GM18499 (cell line): Measurements from ENCODE around the gene SPATA46.
"Not testable (repeated sequence)": the region's sequence is repeated elsewhere in the genome, so short reads cannot be mapped to it uniquely, and the experiment has no call there.

Experiments
- ATAC-seq: cut with Tn5 transposase; IDR thresholded peaks from one replicate; pipeline ENCODE4 v1.9.1; 2021; ENCODE audit warnings: moderate number of reproducible peaks; ENCODE audit not compliant: insufficient read depth, unreplicated experiment

The SPATA46 gene, protein sequence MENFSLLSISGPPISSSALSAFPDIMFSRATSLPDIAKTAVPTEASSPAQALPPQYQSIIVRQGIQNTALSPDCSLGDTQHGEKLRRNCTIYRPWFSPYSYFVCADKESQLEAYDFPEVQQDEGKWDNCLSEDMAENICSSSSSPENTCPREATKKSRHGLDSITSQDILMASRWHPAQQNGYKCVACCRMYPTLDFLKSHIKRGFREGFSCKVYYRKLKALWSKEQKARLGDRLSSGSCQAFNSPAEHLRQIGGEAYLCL

DNA sequence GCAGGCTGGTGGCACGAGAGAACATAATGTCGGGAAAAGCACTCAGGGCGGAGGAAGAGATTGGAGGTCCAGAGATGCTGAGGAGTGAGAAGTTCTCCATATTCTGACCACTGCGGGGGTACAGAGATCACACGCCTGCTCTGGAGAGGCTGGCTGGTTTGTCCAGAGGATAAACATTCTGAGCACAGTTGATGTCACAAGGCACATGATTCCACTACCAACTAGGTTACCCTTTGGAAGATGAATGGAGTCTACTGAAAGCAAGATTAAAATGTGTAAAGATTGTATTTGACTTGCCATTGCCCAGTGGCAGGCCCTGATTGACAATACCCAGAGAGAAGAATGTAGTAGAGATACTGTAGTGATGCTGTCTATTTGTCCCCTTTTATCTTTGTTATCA, at the start of gene SPATA46:
Gene SPATA46, minus strand, starts transcription at position 164 of the 400 bp plus-strand sequence. Its CDS starts 64 bp downstream, at position 100.
- ATAC-seq, result no peak

DNA sequence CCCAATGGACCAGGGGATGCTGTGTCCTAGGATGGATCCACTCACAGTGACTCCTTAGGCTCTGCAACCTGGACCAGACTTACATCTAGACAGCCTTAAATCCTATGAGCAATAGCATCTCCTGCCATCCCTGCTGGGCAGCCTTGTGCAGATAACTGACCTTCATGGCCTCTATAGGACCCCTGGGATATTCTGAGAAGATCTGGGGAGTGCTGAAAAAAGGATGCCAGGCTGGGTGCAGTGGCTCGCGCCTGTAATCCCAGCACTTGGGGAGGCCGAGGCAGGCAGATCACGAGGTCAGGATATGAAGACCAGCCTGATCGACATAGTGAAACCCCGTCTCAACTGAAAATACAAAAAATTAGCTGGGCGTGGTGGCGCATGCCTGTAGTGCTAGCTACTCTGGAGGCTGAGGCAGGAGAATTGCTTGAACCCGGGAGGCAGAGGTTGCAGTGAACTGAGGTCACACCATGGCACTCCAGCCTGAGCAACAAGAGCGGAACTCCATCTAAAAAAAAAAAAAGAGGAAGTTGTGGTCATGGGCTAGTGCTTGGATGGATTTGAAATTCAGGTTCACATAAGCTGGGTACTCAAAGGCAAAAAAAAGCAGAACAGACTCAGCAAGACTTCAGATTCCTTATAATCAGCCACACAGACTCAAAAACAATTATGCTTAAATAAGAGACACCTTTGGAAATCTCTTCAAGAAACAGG, 46.2 kb upstream of the SPATA46 start:
- ATAC-seq, result no peak

DNA sequence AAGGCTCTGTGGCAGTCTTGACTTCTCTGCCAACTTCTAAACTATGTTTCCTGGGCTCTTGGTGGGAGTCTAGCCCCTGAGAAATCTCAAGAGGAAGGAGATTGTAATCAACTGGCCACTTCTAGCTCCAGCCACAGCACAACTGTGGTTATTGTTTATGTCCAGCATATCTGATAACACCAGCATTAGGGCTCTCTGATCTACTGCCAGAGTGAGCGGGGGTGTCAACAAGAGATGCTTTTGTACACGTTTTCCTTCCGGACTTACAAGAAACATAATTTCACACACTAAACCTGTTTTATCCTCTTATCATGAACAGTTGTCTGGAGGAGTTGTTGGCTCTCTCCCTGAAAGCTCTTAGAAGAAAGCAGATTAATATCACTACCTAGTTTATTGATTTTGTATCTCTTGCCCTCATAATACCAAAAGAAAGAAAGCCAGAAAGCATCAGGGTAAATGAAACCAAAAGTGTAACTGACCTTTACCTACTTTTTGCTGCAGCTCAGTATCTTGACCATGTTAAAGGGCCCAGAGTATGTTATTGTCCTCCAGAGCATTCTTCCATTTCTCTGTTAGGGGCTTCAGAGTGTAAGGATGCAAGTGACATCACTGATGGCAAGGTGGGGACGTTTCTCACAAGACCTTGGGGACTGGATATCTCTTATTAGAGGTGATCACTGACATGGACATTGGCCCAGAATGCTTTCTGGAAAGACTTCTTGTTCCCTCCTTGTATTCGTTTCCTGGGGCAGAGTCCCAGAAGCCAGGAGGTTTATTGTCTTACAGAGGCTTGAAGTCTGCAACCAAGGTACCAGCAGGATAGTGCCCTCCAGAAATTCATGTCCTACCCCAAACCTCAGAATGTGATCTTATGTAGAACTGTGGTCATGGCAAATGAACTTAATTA, 44.9 kb upstream of the SPATA46 start:
- ATAC-seq, result no peak

DNA sequence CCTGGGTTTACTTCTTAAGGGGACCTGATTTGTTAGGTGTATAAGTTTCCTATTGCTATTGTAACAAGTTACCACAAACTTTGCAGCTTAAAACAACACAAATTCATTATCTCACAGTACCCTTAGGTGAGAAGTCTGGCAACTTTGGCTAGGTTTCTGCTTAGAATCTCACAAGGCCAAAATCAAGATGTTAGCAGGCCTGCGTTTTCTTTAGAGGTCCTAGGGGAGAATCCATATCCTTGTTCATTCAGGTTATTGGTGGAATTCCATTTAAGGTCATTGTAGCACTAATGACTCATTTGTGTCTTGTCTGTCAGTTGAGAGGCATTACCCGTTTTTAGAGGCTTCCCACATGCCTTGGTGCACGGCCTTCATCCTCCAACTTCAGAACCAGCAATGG, 43.5 kb upstream of the SPATA46 start:
- ATAC-seq, result no peak

DNA sequence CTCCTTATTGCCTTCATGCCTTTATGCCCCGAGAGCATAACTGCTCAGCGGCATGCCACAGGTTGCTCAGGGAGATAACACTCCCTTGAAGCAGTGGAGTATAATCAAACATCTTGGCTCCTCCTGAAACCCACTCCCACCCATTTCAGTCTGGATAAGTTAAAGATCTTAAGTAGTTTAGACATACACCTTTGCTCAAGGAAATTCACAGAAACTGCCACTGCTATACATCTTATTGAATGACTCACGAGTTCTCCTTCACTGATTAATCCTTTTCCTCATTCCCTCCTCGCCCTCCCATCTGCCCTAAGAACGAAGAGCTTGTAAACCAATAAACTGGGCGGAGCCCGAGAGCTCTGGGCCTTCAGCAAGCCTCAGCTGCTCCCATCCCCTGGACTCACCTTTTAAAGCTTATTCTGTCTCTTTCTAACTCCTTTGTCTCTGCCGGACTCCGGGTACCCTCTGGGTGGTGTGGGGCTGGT, 42.8 kb upstream of the SPATA46 start:
- ATAC-seq, result not testable (repeated sequence)

DNA sequence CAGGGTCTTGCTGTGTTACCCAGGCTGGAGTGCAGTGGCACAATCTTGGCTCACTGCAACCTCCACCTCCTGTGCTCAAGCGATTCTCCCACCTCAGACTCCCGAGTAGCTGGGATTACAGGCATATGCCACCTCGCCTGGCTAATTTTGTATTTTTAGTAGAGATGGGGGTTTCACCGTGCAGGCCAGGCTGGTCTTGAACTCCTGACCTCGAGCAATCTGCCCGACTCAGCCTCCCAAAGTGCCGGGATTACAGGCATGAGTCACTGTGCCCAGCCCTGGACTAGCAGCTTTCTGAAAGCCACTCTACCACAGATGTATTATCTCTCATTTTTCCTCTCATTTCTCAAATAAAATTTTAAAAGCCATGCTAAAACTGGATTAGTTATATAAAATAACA, 41.9 kb upstream of the SPATA46 start:
- not testable (repeated sequence) for ATAC-seq

DNA sequence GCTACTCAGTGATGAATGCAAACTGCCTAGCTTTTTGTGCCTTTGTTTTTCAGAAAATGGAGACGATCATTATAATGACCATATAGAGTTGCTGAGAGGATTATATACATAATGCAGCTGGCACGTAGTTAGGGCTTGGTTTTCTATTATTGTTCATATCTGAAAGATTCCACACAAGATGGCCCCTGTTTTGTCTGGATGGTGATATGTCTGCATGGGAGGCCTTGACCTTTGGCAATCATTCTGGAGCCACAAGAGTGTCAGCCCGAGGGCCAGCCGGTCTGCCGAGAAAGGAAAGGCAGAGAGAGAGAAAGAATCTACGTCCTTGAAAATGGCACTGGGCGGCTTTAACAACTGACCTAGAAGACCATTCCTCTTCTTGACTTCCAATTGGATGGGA, 41.0 kb upstream of the SPATA46 start:
- ATAC-seq, result no peak

DNA sequence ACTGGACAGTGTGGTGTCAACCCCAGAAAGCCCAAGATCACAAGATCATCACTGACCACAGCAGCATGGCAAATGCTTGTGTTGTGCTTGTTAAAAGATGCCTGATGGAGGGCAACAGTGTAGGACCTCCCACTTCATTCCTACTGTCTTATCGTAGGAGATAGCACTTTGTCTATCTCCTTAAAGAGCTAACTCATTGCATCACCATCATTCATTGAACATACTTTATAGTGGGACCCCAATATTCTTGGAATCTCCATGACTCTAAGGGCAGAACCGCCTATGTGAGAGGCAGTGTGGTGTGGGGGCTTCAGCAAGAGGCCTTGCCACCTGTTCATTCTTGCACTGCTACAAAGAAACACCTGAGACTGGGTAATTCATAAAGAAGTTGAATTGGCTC, 40.3 kb upstream of the SPATA46 start:
- no peak for ATAC-seq

DNA sequence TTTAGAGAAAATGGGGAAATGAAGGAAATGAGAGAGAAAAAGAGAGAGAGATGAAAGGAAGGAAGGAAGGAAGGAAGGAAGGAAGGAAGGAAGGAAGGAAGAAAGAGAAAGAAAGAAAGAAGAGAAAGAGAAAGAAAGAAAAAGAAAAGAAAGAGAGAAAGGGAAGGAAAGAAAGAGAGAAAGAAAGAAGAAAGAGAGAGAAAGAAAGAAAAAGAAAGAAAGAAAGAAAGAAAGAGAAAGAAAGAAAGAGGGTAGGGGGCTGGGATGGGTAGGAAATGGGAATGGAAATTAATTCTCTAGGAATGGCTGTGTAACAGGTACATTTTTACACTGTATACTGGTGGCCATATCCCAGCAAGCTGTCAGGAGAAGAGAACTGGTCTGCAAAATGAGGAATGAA, 39.6 kb upstream of the SPATA46 start:
- ATAC-seq, result no peak

DNA sequence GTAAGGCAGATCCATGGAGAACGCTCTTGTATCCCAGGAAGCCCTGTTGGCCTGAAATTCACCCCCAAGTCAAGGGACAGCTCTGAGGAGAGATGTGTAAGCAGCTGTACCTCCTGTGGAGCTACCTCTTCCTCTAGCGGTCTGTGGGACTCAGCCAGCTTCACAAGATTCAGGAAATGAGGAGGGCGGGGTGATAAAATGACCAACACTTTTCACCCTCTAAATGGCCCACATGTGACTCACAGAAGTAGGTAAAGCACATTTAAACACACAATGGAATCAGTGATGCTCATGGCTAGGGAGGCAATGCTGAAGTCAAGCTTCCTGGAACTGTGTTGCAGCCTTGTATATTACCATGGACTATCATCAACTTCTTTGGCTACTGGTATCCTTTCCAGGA, 35.3 kb upstream of the SPATA46 start, which contains the start of gene SH2D1B:
Gene SH2D1B, minus strand, starts transcription at position 135 of the 400 bp plus-strand sequence. Its CDS starts 120 bp downstream, at position 15.
- no peak for ATAC-seq

DNA sequence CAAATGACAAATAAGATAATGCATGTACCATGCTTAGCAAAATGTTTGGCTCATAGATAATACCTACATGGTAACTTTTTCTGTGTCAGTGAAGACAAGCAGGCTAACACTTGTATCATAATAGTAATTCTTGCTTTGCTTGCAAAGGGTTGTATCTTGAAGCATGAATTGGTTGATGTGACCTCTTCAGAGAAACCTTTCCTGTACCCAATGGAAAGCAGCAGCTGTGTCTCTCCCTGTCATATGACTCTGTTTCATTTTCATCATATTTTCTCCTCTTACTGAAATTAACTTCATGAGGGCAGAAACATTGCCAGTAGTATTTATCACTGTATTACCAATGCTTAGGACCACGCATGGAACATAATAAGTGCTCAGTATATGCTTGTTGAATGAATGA, 30.9 kb upstream of the SPATA46 start:
- ATAC-seq, result no peak

DNA sequence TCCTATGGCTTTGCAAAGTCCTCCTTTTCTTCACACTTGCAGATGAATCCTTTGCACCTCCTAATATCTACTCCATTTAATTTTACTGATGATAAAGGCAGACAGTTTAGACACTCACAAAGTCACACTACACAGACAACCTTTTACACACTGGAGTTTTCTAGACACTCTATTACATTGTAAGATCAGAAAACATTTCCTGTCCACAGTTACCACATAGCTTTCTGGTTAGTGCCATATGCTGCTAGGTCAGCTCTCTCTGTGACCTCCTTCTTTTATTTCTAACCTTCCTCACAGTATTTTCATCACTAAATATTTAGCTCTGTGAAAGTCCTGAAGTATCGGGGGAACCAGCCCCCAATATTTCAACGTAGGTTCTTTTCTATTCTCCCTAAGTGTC, 30.2 kb upstream of the SPATA46 start:
- ATAC-seq, result no peak

DNA sequence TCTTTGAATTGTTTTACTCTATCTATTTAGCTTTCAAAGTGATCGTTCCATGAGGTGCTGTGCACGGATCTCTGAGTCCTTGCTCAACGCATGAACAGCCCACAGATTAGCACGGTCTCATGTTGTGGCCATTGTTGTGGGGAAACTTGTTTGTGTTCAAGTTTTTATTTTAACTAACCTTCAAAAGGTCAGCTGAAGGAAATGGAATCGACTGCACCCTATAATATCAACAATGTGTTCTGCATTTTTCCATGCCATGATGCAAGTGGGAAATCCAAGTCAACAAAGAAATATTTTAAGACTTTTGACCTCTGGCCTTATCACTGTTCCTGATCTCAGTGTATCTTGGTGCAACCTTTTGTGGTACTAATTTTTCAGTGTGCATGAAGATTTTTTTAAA, 29.1 kb upstream of the SPATA46 start:
- ATAC-seq, result no peak

DNA sequence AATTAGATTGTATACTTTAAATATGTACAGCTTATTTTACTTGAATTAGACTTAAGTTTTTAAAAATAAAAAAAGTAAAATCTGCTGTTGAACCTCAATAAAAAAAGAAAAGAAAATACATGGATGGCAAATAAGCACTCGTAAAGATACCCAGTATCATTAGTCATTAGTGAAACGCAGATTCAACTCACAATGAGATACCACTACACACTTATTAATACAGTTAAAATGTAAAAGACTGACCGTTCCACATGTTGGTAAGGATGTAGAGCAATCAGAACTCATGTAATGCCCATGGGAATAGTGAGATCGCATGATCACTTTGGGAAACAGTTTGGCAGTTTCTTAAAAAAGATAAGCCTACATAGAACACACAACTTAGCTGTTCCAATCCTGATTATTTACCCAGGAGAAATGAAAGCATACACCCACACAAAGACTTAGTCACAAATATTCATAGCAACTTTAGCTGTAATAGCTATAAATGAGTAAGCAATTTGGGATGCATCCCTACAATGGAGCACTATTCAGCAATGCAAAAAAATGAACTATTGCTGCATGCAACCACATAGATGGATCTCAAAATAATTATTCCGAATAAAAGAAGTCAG, 28.0 kb upstream of the SPATA46 start:
- no peak for ATAC-seq

DNA sequence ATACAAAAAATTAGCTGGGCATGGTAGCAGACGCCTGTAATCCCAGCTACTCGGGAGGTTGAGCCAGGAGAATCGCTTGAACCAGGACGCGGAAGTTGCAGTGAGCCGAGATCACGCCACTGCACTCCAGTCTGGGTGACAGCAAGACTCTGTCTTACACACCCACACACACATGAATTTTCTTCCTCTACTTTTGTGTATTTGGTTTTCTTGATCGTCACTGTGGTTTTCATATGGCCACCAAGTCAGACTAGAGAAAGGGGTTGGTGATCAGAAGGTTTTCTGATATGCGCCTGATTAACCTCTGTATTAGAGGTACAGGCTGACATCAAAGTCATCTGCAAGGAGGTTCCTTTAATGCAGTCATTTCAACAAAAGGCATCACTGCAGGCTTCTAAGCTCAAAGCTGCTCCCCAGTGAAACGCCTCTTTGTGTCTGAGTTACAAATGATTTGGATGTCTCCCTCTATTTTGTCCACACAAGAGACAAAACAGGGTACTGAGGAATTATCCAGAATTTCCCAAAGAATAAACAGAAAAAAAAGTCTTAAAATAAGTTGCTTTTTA, 24.2 kb upstream of the SPATA46 start:
- no peak for ATAC-seq

DNA sequence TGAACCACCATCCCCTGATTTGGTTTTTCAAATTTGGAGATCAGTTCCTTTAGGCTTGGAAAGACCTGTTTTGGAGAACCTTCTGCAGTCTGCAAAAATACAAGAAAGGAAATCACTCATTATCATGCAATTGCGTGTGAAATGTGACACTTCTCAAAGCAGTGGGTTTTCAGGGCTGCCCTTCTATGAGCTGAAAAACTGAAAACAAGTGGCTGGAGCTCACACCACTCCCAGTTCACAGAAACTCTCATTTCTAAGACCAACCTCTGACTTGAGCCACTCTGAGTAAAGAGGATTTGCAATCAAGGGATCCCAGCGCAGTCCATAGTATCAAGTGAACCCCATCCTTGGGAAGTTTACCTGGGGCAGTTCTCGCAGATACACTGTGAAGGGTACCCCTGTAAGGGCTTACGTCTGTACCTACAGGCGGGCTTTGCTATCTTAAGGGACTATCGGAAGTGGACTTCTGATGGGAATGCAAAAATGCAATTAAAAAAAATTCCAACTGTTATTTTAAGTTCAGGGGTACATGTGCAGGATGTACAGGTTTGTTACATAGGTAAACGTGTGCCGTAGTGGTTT, 22.4 kb upstream of the SPATA46 start:
- no peak for ATAC-seq

DNA sequence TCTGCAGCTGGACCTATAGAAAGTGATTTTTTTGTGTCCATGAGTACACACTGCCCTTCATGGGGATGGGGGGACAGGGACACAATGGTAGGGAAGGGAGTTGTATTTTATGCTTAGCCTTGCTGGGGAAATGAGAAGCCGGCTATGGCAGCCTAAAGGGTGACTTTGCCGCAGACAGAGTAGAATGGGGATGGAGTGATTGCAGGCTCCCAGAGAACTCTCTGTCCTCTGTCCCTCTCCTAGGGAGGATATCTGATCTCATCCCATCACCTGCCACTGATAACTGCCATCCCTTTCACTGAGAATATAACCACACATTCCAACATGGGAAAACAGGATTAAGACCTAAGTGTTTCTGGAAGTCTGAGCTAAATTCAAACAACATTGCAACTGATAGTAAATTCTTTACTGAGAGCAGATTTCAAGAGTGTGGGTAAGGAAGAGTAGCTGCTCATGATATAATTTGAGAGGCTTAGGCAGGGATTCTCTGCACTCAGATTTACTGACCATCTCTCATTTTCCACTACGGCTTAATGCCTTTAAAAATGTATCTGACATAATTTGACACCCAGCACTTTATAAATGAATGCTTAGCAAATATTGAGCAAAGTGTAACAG, 21.4 kb upstream of the SPATA46 start:
- no peak for ATAC-seq

DNA sequence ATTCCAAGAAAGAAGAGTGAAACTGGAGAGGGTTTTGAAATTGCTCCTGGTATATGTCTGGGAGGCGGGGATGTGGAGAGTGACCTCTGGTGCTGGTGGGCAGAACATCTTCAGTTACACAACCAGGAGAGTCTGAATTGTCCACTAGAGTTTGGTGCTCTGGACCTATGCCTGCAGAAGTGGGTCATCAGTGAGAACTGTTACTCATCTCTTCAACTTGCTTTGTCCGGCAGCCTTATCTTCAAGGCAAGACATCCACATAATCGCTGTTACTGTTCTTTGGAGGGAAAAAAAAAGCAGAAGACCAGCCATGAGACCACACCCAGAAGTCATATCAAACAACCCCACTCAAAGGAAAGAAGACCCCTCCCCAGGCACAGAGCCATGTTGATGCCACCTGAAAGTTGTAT, 20.4 kb upstream of the SPATA46 start:
- ATAC-seq, result no peak

DNA sequence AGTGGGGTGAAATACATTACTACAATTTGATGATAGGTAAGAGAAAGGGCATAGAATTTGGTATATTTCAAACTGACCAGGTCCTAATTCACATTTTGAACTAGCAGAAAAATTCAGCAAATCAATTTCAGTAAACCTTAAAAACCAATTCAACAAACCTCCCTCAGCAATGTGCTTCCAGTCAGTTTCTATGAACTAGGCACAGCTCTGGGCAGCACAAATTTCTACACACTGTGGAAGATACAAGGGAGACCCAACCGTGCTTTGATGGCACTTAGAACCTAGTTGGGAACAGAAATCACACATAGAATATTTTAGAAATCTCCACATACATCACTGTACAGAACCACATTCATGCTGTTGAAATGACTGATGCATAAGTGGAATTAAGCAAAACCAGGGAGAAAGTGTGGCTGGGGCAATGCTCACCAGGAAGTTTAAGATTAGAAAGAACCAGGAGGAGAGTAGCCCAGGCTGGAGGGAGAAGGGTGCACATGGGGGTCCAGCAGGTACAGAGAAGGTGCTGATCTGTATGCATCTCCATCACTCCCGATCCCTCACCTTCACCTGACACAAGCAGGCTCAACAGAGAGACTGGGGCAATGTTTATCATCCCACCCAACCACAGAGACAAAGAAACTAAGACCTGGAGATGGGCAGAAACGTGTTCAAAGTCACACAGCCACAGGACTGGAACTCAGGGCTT, 19.7 kb upstream of the SPATA46 start:
- no peak for ATAC-seq
